Measurements from ENCODE around the gene TCF25.

GRCh38 chr16:89862732-89863131 is 10.7 kb upstream of the TCF25 start:
- TF ChIP-seq ZNF830 (tag by site-specific recombination; IDR thresholded peaks at IDR 0.05; ENCODE audit: low read depth): no peak
- TF ChIP-seq ZNF558 (tag by site-specific recombination; IDR thresholded peaks at IDR 0.05): no peak
- no peak for TF ChIP-seq ZNF140 (tag by site-specific recombination; IDR thresholded peaks at IDR 0.05)
- no peak for TF ChIP-seq CTCF (tag by site-specific recombination; IDR thresholded peaks at IDR 0.05)
- TF ChIP-seq ZNF146 (tag by site-specific recombination; IDR thresholded peaks at IDR 0.05): no peak
- no peak for TF ChIP-seq KLF10 (tag by site-specific recombination; IDR thresholded peaks at IDR 0.05)
- TF ChIP-seq ZNF777 (tag by site-specific recombination; IDR thresholded peaks at IDR 0.05; ENCODE audit: borderline replicate concordance): no peak
- no peak for TF ChIP-seq ZNF449 (tag by site-specific recombination; IDR thresholded peaks at IDR 0.05)
- no peak for TF ChIP-seq TRIM28 (IDR thresholded peaks at IDR 0.05; ENCODE audit: borderline replicate concordance, low read length)
- TF ChIP-seq OVOL3 (tag by site-specific recombination; IDR thresholded peaks at IDR 0.05): no peak

Measured in HEK293 (cell line).